ENCODE measurements around the gene SMOC2. TPM values are rescaled to one million over a fixed set of nuclear protein-coding genes. Genes with fewer than 3 reads are reported as not detected.
"Not testable (repeated sequence)": the region's sequence is repeated elsewhere in the genome, so short reads cannot be mapped to it uniquely, and the experiment has no call there.

The SMOC2 gene
- total RNA-seq, 1 experiment from 2014 or later, result not detected

DNA sequence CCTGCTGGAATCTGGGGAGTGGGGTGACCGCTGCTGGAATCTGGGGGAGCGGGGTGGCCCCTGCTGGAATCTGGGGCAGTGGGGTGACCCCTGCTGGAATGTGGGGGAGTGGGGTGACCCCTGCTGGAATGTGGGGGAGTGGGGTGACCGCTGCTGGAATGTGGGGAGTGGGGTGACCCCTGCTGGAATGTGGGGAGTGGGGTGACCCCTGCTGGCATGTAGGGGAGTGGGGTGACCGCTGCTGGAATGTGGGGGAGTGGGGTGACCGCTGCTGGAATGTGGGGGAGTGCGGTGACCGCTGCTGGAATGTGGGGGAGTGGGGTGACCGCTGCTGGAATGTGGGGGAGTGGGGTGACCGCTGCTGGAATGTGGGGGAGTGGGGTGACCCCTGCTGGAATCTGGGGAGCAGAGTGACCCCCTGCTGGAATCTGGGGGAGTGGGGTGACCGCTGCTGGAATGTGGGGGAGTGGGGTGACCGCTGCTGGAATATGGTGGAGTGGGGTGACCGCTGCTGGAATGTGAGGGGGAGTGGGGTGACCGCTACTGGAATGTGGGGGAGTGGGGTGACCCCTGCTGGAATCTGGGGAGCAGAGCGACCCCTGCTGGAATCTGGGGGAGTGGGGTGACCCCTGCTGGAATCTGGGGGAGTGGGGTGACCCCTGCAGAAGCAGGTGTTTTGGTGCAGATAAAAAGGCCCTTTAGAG, 97.4 kb downstream of the SMOC2 start:
- not testable (repeated sequence) for DNase-seq (ENCODE audit: low read depth)

DNA sequence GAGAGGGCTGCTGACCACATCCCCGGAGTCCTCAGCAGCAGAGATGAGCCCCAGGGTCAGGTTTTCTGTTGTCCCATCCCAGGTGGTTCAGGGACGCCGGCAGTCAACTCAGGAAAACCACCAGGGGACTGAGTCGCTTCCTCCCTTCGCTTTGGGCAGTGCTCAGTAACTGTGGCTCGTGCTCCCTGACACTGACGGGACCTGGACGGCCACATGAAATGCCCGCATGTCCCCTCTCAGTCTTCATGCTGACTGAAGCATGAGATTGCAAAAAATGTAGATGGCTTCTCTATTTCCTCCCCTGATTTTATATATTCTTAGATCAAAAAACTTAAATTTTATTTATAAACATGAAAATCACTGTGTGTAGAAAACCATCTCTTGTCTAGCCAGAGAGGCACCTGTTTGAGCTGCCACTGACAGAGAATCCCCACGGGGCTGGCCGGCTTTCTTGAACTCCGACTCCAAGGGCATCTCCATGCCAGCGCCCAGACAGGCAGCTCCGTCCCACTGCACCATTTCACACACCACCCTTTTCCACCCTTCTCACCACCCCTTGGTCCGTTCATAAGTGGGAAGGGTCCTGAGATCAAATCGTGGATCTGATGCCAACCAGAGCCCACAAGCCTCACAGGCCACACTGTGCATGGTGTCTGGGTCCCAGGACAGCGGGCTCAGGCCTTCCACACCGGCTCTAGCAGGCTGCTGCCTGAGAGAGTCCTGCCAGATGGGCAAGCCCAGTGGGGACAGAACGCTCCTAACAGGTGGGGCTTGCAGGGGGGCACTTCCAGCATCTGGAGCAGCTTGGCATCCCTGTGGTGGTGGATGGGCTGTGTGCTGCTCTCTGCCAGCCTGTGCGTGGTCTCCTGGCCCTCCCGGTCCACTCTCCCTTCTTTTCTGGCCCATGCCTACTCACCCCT, 98.2 kb downstream of the SMOC2 start:
- DNase-seq (ENCODE audit: low read depth), result no peak

DNA sequence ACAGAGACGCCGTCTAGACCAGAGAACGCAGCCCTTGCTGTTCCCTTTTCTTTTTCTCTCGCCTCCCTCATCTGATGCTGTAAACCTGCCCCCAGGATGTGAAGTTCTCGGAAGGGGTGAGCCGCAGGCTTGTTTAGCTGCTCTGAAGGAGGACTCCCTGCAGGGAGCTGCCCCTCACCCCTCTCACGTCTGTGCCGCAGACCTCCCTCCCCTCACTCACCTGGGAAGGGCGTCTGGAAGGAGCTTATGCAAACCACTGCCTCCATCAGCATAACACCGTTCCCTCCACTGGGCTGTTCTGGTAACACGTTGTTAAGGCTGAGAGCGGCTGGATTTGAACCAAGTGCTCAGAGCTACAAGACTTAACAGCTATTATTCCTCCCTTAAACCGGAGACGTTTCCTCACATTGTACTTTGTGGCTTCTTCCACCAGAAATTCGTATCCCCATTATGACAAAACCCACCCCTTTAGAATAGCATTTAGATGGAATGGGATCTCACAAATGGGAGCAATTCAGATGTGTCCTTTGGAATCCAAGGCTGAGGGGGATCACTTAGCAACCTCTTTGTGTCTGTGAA, 99.8 kb downstream of the SMOC2 start:
- no peak for DNase-seq (ENCODE audit: low read depth)

DNA sequence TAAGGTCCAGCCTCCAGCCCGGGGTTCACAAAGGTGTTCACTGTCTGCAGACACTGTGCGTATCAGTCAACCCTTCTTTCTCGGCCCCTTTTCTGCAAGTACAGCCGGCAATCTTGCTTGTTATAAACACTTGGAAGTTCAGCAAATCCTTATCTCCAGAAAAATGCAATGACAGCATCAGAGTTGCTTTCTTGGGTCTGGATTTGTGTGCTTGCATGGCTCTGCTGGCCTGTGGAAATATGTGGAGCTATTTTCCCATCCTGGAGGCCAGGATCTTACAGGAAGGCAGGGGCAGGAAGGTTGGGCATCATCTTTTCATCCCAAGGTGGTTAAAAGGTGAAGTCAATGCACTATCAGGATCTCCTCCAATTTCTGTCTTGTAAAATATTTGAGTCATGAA, 100.3 kb downstream of the SMOC2 start:
- DNase-seq (ENCODE audit: low read depth), result no peak

DNA sequence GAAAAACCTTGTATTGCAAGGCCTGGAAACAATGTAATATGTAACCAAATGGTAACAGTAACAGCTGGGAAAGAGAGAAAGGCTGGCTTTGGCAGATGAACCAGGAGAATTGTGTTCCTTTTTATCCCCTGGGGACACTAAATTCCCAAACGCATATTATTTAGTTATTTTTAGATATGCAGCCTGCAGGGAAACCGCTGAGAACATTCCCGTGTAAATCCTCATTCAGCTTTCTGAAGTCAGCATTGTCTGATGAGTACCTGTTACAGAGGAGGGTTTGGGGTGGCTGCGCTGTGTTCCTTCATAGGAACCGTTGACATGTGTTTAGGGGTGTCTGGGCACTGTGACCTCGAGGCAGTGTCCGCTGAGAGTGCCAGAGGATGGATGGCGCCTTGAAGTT, 101.3 kb downstream of the SMOC2 start:
- no peak for DNase-seq (ENCODE audit: low read depth)

DNA sequence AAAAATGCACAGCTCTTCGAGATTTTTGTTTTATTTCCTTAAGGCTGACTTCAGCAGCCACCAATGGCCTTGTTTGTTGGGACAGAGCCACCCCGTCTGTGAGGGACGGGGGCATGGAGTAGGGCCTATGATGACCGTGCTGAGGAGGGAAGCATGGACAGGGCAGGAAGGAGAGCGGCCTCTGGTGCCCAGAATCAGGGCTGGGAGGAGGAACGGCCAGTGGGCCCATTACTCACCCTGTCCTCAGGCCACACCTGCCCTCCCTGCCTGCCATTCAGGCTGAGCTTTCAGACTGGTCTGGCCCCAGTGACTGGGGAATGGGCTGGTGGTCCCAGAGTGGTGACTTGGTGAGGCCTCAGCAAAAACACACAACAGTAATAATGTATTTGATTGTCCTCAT, 104.4 kb downstream of the SMOC2 start:
- DNase-seq (ENCODE audit: low read depth), result no peak

DNA sequence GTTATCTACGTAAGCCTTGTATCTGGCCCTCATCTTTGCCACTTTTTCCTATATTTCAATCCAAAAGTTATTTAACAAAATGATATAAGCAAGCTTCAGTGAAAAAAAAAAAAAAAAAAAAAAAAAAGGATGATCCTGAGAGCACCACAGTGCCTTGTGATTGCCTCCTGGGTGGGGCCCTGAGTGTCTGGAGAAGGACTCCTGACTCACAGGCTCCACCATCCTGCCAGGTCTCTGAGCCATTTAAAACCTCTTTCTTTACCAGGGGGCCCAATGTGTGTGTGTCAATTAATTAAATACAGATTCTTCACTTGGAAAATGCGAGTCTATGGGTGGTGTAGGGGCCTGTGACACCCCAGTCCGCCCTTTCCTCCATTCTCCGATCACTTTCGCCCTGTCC, 105.2 kb downstream of the SMOC2 start:
- peak; percentile 16 for DNase-seq (ENCODE audit: low read depth)

DNA sequence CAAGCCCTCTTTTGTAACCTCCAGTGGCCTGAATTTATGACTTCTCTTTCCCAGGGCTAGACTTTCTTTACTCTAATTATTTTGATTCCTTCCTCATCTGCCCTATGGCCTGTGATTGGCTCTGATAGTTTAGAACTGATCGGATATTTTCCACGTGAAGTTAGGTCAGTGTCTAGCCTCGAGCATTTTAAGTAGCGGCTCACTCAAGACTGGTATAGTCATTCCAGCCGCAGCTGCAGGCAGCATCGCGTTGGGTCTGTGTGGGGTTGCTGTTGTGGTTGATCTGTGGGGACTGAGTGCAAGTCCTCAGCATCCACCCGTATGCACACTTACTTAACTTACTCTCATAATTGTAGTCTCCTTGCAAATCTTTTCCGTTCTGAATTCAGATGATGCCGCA, 105.7 kb downstream of the SMOC2 start:
- DNase-seq (ENCODE audit: low read depth), result no peak

DNA sequence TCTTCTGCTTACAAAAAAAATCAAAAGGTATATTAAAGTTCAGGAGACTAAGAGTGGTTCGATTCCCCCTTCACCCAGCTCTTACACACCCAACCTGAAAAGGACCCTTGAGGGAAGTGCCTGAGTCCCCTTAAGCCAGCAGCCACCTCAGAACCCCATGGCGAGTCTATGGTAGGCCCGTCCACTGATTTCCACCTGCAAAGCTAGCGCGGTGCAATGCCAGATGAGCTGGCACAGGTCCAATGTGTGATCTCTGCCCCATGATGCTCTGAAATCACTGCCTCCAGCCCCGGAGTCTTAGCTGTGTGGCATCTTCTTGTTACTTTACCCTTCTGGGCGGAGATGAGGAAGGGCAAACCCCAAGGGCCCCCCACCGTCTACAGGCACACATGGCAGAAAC, 109.3 kb downstream of the SMOC2 start:
- no peak for DNase-seq (ENCODE audit: low read depth)

DNA sequence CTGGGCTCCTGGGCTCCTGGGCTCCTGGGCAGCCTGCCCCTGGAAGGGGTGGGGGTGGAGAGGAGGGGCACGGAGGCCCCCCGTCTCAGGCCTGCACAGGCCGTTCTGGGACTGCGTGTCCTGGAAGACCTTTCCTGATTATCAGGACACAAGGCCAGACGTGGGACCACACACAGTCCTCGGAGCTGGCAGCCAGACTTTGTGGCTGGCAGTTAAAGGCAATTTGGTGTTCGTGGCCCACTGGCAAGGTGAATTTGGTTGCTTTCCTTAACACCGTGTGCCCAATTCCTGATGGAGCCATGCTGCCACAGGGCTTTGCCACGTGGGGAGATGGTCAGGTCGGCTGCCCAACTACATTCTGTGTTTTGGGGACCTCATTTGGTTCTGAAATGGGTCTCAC, 113.5 kb downstream of the SMOC2 start:
- DNase-seq (ENCODE audit: low read depth), result no peak

DNA sequence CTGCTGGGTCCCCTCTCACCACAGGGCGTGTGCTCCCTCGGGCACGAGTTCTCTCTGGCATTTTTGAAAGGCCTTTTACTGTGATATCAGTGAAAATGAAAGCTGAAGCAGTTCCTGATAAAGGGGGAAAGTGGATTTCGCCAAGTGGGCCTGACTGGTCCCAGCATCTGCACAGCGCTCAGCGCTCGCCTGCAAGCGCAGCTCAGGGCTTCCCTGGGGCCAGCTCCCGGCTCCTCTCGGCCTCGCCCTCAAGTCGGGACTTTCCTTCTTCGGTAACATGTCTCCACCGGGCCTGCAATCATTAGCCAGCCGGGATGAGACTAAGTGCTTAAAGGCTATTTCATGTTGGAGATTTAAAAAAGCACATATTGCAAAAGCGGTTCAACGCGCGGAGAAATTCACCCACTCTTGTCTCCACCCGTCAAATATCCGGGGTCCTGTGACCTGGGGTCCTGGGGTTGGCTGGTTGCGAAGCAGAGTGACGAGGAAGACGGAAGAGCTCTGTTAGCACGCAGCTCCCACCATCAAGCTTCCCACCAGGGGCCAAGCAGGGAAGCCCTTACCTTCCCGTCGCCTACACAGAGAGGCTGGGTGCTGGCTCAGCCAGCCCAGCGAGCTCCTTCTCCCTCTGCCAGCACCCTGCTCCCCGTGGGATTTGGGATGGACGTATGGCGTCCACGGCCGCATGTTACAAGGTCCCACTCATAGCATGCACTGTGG, 114.1 kb downstream of the SMOC2 start:
- DNase-seq (ENCODE audit: low read depth), result no peak

DNA sequence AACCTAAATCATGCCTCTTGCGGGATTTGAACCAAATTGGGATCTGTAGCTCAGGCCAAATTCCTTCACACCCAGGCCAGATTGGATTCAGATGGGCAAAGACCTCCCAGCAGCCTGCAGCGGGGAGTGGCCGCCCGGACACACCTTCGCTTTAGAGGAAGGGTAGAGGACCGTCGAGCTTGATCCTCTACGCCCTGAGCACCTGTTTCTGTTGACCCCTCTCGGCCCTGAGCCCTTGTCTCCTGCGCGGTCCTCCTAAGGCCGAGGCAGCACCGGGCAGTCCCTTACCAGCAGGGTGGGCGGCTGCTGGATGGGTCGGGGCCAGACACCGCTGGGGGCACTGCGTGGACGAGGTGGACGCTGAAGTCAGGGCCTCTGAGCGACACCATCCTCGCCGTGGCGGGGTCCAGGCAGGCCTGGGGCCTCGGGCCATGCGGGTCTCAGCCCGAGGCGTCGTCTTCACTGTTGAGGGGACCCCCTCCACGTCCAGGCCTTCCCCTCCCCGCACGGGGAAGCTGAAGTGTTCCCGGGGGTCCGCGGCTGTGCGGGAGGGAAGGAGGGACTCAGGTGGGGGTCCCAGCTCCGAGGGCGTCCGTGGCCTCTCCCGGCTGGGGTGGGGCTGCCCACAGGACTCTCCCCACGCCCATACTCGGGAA, 114.8 kb downstream of the SMOC2 start:
- no peak for DNase-seq (ENCODE audit: low read depth)

DNA sequence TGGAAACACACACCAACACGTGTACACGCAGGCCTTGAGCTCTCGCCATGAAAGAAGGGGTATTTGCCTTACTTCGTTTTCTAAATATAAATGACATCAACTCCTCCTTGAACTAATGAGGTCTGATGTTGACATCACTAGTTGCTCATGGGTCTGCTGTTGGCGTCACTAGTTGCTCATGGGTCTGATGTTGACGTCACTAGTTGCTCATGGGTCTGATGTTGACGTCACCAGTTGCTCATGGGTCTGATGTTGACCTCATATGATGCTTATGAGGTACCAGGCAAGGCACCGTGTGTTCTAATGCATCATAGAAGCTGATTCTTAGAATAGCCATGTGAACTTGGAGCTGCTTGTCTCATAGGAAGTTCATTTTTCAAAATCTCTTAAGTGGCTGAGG, 116.5 kb downstream of the SMOC2 start:
- DNase-seq (ENCODE audit: low read depth), result no peak

DNA sequence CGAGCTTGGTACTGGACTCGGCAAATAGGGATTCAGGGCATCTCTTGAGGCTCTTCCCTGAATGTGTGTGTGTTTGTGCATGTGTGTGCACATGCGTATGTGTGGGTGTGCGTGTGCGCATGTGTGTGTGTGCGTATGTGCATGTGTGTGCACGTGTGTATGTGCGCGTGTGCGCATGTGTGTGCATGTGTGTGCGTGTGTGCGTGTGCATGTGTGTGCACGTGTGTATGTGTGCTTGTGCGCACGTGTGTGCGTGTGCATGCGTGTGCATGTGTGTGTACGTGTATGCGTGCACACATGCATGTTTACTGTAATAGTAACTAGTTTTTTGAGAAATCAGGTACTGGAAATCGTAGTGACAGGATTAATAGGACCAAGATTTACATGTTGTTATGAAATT, 117.7 kb downstream of the SMOC2 start:
- no peak for DNase-seq (ENCODE audit: low read depth)

DNA sequence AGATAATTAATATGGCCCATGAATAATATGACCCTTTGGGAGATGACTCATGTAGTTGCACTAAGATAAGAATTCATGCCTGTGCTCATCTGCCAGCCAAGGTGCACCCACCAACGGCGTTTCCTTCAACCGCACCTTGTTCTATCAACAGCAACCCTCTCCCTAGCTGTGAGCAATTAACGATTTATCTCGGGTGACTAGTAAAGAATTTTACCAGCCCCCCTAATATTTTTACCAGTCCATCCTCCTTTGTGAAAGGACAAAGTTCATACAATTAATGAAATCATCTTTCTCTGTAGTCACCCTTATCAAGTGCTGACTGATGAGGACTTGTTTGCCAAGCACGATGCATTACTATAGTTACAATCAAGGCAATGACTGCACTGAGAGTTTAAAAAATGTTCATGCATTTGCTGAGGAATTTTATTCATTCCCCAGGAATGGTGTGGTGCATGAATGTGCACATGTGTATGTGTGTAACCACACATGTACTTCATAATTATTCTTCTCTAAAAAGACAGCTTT, 118.7 kb downstream of the SMOC2 start:
- no peak for DNase-seq (ENCODE audit: low read depth)

DNA sequence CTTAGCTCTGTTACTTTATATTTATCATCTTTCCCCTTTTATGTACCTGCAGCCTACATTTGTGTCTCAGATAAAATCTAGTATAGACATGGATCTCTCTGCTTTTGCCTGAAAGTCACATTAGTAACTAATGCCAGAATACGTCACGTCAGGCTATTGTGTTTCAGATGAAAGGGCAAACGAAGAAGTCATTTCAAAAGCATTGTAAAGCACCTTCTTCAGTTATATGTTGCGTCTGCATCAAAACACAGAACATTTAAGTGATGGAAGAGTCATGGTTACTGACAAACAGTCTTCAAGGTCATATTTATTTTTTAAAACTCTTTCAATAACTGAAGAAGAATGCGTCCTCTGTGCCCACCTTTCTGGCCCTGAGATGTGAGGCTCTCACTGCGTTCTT, 119.1 kb downstream of the SMOC2 start:
- DNase-seq (ENCODE audit: low read depth), result no peak

DNA sequence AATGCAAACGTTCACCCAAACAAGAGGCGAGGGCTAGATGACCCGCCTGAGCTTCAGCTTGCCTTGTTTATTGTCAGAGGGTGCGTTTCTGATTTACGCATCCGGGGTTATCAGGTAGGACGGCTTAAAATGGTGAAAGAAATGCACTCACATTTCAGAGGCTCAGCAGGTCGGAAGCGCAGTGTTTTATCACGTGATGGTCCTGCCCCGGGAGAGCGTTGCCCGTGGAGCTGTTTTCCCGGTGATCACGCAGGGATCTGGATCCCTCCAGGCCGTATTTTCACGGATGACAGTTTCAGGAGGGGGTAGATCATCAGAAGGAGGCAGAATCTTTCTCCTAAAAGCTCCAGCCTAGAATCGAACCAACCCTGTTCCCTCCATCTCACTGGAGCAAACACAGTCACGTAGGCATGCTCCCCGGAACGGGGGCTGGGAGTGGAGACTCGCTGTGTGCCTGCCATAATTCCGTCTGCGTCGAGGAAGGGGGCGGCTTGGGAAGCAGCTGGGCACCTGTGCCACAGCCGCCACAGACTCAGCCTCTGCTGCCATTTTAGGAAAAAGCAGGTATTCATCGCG, 121.7 kb downstream of the SMOC2 start:
- DNase-seq (ENCODE audit: low read depth), result no peak

DNA sequence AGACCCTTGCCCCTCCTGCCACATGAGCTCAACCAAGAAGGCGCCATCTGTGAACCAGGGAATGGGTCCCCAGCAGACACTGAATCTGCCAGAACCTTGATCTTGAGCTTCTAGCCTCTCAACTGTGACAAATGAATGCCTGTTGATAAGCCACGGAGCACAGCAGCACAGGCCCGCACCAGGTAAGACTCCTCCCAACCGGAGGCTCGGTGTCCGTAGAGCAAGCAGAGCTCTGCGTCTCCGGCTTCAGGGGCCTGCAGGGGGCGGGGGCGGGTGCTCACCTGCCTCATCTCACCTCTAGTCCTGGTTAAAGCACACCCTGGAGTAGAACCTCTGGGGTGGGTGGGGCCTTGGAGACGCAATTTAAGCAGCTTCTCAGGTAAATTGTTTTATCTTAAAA, 122.7 kb downstream of the SMOC2 start:
- no peak for DNase-seq (ENCODE audit: low read depth)

DNA sequence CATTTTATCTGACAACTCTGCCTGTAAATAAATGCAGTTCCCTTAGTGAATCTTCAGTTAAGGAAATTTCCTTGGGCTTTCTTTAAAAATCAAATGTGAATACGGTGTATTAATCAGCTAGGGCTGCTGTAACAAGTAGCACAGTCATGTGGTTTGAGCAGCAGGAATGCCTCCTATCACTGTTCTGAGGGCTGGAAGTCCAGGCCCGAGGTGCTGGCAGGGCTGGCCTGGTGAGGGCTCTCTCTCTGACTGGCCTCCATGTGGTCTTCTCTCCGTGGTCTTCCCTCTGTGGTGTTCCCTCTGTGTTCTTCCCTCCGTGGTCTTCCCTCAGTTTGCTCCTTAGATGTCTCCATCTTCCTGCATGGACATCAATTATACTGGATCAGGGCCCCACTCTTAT, 124.1 kb downstream of the SMOC2 start:
- DNase-seq (ENCODE audit: low read depth), result no peak

DNA sequence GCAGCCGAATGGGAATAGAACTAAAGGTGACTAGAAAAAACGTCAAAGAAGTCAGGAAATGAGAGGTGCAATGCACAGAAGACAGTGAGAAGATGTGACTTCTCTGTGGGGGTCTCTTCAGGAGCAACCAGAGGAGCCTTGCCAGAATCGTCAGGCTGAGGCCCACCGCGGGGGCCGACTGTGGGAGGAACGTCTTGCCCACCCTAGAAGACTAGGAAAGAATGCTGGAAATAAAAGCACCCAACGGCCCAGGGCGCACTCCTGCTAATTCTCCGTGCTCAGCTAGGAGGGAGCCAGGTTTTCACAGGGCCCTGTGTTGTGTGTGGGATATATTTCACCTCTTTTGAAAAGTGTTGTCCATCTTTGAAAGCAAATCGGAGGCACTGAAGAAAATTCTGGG, 129.2 kb downstream of the SMOC2 start:
- no peak for DNase-seq (ENCODE audit: low read depth)

DNA sequence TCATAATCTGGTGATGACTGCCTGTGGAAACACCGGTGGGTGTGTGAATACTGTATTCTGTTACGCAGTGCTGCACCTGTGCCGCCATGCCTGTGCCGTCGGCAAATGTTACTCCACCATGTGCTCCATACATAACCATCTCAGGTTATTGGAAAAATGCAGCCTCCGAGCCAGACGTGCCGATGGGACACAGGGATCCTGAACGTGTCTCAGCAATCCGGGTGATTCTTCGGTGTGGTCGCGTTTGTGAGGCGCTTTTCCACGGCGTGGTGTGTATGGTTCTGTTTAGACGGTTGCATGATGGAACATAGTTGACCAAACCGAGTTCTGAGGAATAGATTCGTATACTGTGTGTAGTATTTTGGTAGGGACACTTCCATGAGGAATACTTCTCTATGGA, 130.3 kb downstream of the SMOC2 start:
- no peak for DNase-seq (ENCODE audit: low read depth)
